ENCODE results near the gene PTPN14. TPM values are rescaled to one million over a fixed set of nuclear protein-coding genes. Genes with fewer than 3 reads are reported as not detected.

Gene PTPN14
- total RNA-seq, 2 experiments from 2014 or later, result 2.7 to 2.8 TPM

- Mint-ChIP-seq H3K36me3 (ENCODE audit: low read depth) (no peaks in the 10 kb centered on the region), H3K27me3 (ENCODE audit: low read depth) (no peaks in the 10 kb centered on the region), H3K9me3 (no peaks in the 10 kb centered on the region), H3K27ac (no peak overlapping the region), H3K4me3 (no peak overlapping the region), H3K4me1 (ENCODE audit: low read depth) (peaks cover 27% of the 10 kb centered on the region)
- CTCF ChIA-PET, result no interaction called here
- DNase-seq, result no peak
- intact Hi-C loops (cut with micrococcal nuclease), result loop anchor here (1.0 to 5.0 kb wide), 2 partner anchors 116 to 186 kb away; no protein-coding TSS in a partner anchor
Measured at GRCh38 chr1:214448536-214448935, 102.9 kb downstream of the PTPN14 start.

GRCh38 chr1:214447557-214447871 lies 103.9 kb downstream of the PTPN14 start:
- intact Hi-C loops (cut with micrococcal nuclease), result loop anchor here (5.0 kb wide), 1 partner anchor 185 kb away; no protein-coding TSS in a partner anchor
- H3K27me3 Mint-ChIP-seq (ENCODE audit: low read depth), result peaks cover 2% of the 10 kb centered on the region
- no peak overlapping the region for H3K27ac Mint-ChIP-seq

GRCh38 chr1:214446772-214447556 lies 104.4 kb downstream of the PTPN14 start:
- Mint-ChIP-seq H3K27ac (peak overlapping the region; percentile 16), H3K36me3 (ENCODE audit: low read depth) (no peaks in the 10 kb centered on the region), H3K27me3 (ENCODE audit: low read depth) (peaks cover 2% of the 10 kb centered on the region), H3K4me1 (ENCODE audit: low read depth) (peaks cover 32% of the 10 kb centered on the region), H3K9me3 (no peaks in the 10 kb centered on the region), H3K4me3 (no peak overlapping the region)
- CTCF ChIA-PET, result interaction anchor here (0.9 kb wide), 1 partner anchor 115 kb away, joined by 4 read pairs; no protein-coding TSS in a partner anchor
- no peak for DNase-seq
- intact Hi-C loops (cut with micrococcal nuclease), result loop anchor here (5.0 kb wide), 1 partner anchor 185 kb away; no protein-coding TSS in a partner anchor

More at GRCh38 chr1:214447557-214447871, 103.9 kb downstream of the PTPN14 start:
- H3K4me3 Mint-ChIP-seq, result no peak overlapping the region
- DNase-seq, result no peak
- no peaks in the 10 kb centered on the region for H3K36me3 Mint-ChIP-seq (ENCODE audit: low read depth)
- H3K4me1 Mint-ChIP-seq (ENCODE audit: low read depth), result peaks cover 32% of the 10 kb centered on the region
- H3K9me3 Mint-ChIP-seq, result no peaks in the 10 kb centered on the region
- CTCF ChIA-PET, result interaction anchor here (0.9 kb wide), 1 partner anchor 116 kb away, joined by 4 read pairs; no protein-coding TSS in a partner anchor

- peaks cover 37% of the 10 kb centered on the region for H3K4me1 Mint-ChIP-seq (ENCODE audit: low read depth)
- no peak for DNase-seq
- H3K9me3 Mint-ChIP-seq, result no peaks in the 10 kb centered on the region
- CTCF ChIA-PET, result no interaction called here
- H3K4me3 Mint-ChIP-seq, result no peak overlapping the region
- intact Hi-C loops (cut with micrococcal nuclease), result loop anchor here (5.0 kb wide), 1 partner anchor 184 kb away; no protein-coding TSS in a partner anchor
- no peaks in the 10 kb centered on the region for H3K36me3 Mint-ChIP-seq (ENCODE audit: low read depth)
- H3K27ac Mint-ChIP-seq, result peak overlapping the region; percentile 79
- H3K27me3 Mint-ChIP-seq (ENCODE audit: low read depth), result peaks cover 2% of the 10 kb centered on the region
Measured at GRCh38 chr1:214445831-214446614, 105.4 kb downstream of the PTPN14 start.

- H3K4me3 Mint-ChIP-seq, result no peak overlapping the region
- intact Hi-C loops (cut with micrococcal nuclease), result loop anchor here (5.0 kb wide), 1 partner anchor 183 kb away; no protein-coding TSS in a partner anchor
- DNase-seq, result no peak
- H3K4me1 Mint-ChIP-seq (ENCODE audit: low read depth), result peaks cover 45% of the 10 kb centered on the region
- no peaks in the 10 kb centered on the region for H3K36me3 Mint-ChIP-seq (ENCODE audit: low read depth)
- peak overlapping the region; percentile 75 for H3K27ac Mint-ChIP-seq
- H3K9me3 Mint-ChIP-seq, result no peaks in the 10 kb centered on the region
- CTCF ChIA-PET, result interaction anchor here (1.1 kb wide), 1 partner anchor 113 kb away, joined by 4 read pairs; no protein-coding TSS in a partner anchor
- peaks cover 2% of the 10 kb centered on the region for H3K27me3 Mint-ChIP-seq (ENCODE audit: low read depth)
Measured at GRCh38 chr1:214445199-214445598, 106.2 kb downstream of the PTPN14 start.

- no peak for DNase-seq
- intact Hi-C loops (cut with micrococcal nuclease), result no loop called here
- no peak overlapping the region for H3K4me3 Mint-ChIP-seq
- no peak overlapping the region for H3K27ac Mint-ChIP-seq
- H3K36me3 Mint-ChIP-seq (ENCODE audit: low read depth), result no peaks in the 10 kb centered on the region
- H3K9me3 Mint-ChIP-seq, result no peaks in the 10 kb centered on the region
- H3K4me1 Mint-ChIP-seq (ENCODE audit: low read depth), result peaks cover 52% of the 10 kb centered on the region
- H3K27me3 Mint-ChIP-seq (ENCODE audit: low read depth), result peaks cover 2% of the 10 kb centered on the region
- CTCF ChIA-PET, result interaction anchor here (1.1 kb wide), 1 partner anchor 112 kb away, joined by 4 read pairs; no protein-coding TSS in a partner anchor
Measured at GRCh38 chr1:214444182-214444939, 107.0 kb downstream of the PTPN14 start.

GRCh38 chr1:214441119-214441518 lies 110.3 kb downstream of the PTPN14 start:
- peak; percentile 25 for DNase-seq
- Mint-ChIP-seq H3K27me3 (ENCODE audit: low read depth) (peaks cover 2% of the 10 kb centered on the region), H3K9me3 (no peaks in the 10 kb centered on the region), H3K27ac (peak overlapping the region; percentile 93), H3K4me3 (no peak overlapping the region), H3K36me3 (ENCODE audit: low read depth) (no peaks in the 10 kb centered on the region), H3K4me1 (ENCODE audit: low read depth) (peaks cover 60% of the 10 kb centered on the region)
- intact Hi-C loops (cut with micrococcal nuclease), result loop anchor here (1.0 kb wide), 1 partner anchor 197 kb away; no protein-coding TSS in a partner anchor
- CTCF ChIA-PET, result interaction anchor here (1.5 kb wide), 1 partner anchor 13 kb away, joined by 4 read pairs; no protein-coding TSS in a partner anchor

GRCh38 chr1:214440219-214440965 lies 111.0 kb downstream of the PTPN14 start:
- H3K27ac Mint-ChIP-seq, result peak overlapping the region; percentile 93

GRCh38 chr1:214439352-214440119 lies 111.9 kb downstream of the PTPN14 start:
- H3K9me3 Mint-ChIP-seq, result no peaks in the 10 kb centered on the region
- peak; percentile 85 for DNase-seq
- peak overlapping the region; percentile 93 for H3K27ac Mint-ChIP-seq
- no peaks in the 10 kb centered on the region for H3K36me3 Mint-ChIP-seq (ENCODE audit: low read depth)
- H3K4me1 Mint-ChIP-seq (ENCODE audit: low read depth), result peaks cover 49% of the 10 kb centered on the region
- H3K4me3 Mint-ChIP-seq, result peak overlapping the region; percentile 16
- H3K27me3 Mint-ChIP-seq (ENCODE audit: low read depth), result peaks cover 2% of the 10 kb centered on the region
- CTCF ChIA-PET, result interaction anchor here (0.5 to 1.4 kb wide), 3 partner anchors 20 to 146 kb away, joined by 3 to 6 read pairs (median 4); no protein-coding TSS in a partner anchor
- intact Hi-C loops (cut with micrococcal nuclease), result loop anchor here (1.0 to 5.0 kb wide), 10 partner anchors 11 to 603 kb away; partner anchors contain the start of gene CENPF

More at GRCh38 chr1:214440219-214440965, 111.0 kb downstream of the PTPN14 start:
- no peaks in the 10 kb centered on the region for H3K36me3 Mint-ChIP-seq (ENCODE audit: low read depth)
- H3K4me3 Mint-ChIP-seq, result peak overlapping the region; percentile 16
- peaks cover 2% of the 10 kb centered on the region for H3K27me3 Mint-ChIP-seq (ENCODE audit: low read depth)
- no peak for DNase-seq
- H3K9me3 Mint-ChIP-seq, result no peaks in the 10 kb centered on the region
- peaks cover 54% of the 10 kb centered on the region for H3K4me1 Mint-ChIP-seq (ENCODE audit: low read depth)
- CTCF ChIA-PET, result no interaction called here
- intact Hi-C loops (cut with micrococcal nuclease), result no loop called here

GRCh38 chr1:214438530-214438929 lies 112.9 kb downstream of the PTPN14 start:
- peaks cover 45% of the 10 kb centered on the region for H3K4me1 Mint-ChIP-seq (ENCODE audit: low read depth)
- H3K27me3 Mint-ChIP-seq (ENCODE audit: low read depth), result peaks cover 2% of the 10 kb centered on the region
- H3K9me3 Mint-ChIP-seq, result no peaks in the 10 kb centered on the region
- intact Hi-C loops (cut with micrococcal nuclease), result loop anchor here (2.0 to 5.0 kb wide), 5 partner anchors 32 to 604 kb away; no protein-coding TSS in a partner anchor
- peak overlapping the region; percentile 5 for H3K4me3 Mint-ChIP-seq
- peak overlapping the region; percentile 93 for H3K27ac Mint-ChIP-seq
- no peaks in the 10 kb centered on the region for H3K36me3 Mint-ChIP-seq (ENCODE audit: low read depth)
- CTCF ChIA-PET, result interaction anchor here (1.4 kb wide), 1 partner anchor 147 kb away, joined by 6 read pairs; no protein-coding TSS in a partner anchor
- DNase-seq, result peak; percentile 43
